Liver (tissue), 9 donors: ENCODE results near the gene CHAC1. TPM values are rescaled to one million over a fixed set of nuclear protein-coding genes. Genes with fewer than 3 reads are reported as not detected.

Source experiments
- DNase-seq: peaks from one replicate; pipeline ENCODE4 v3.0.0-alpha.2; 2017; ENCODE audit warnings: low spot score
- H3K27ac ChIP-seq, 2 donors: one replicate each; pipeline ENCODE4 v1.7.0; 2013; ENCODE audit warnings: inconsistent platforms in 2 of 2, low read length in 2 of 2, control low read depth in 1 of 2, low read depth in 1 of 2, mild to moderate bottlenecking in 1 of 2
- H3K27me3 ChIP-seq, 4 donors: one replicate each; pipeline versions ENCODE4 v1.6.1 to v1.7.0; 2013; ENCODE audit warnings: low read length in 3 of 4, inconsistent platforms in 1 of 4, mild to moderate bottlenecking in 1 of 4, moderate library complexity in 1 of 4; ENCODE audit not compliant: control insufficient read depth in 4 of 4, insufficient read depth in 4 of 4
- H3K36me3 ChIP-seq, 4 donors: one replicate each; pipeline versions ENCODE4 v1.6.1 to v1.7.0; 2013; ENCODE audit warnings: low read length in 3 of 4, mild to moderate bottlenecking in 3 of 4, low read depth in 1 of 4, moderate library complexity in 1 of 4; ENCODE audit not compliant: control insufficient read depth in 4 of 4, insufficient read depth in 3 of 4
- H3K4me1 ChIP-seq, 4 donors: one replicate each; pipeline versions ENCODE4 v1.6.1 to v1.7.0; 2013; ENCODE audit warnings: low read length in 3 of 4, mild to moderate bottlenecking in 3 of 4, moderate library complexity in 1 of 4; ENCODE audit not compliant: control insufficient read depth in 4 of 4, insufficient read depth in 4 of 4
- H3K4me3 ChIP-seq, 3 donors: one replicate each; pipeline versions ENCODE4 v1.6.1 to v1.7.0; 2013; ENCODE audit warnings: low read length in 3 of 3, control low read depth in 1 of 3, low read depth in 1 of 3, mild to moderate bottlenecking in 1 of 3
- H3K9ac ChIP-seq, 2 donors: one replicate each; pipeline ENCODE4 v1.7.0; 2013; ENCODE audit warnings: low read length in 2 of 2, mild to moderate bottlenecking in 2 of 2, moderate library complexity in 2 of 2, control low read depth in 1 of 2, low read depth in 1 of 2
- H3K9me3 ChIP-seq, 4 donors: one replicate each; pipeline versions ENCODE4 v1.6.1 to v1.7.0; 2013; ENCODE audit warnings: low read length in 3 of 4; ENCODE audit not compliant: control insufficient read depth in 4 of 4
- CTCF ChIP-seq: fragments of 150-350 bp; IDR thresholded peaks from 2 replicates; pipeline ENCODE4 v1.5.1; 2017; ENCODE audit warnings: improper control_type of control experiment, low read depth, low read length; ENCODE audit not compliant: missing input control
- EGR1 ChIP-seq, 2 donors: IDR thresholded peaks; 2 replicates each; pipeline ENCODE4 v1.6.1; 2016 to 2018; ENCODE audit warnings: antibody characterized with exemption in 2 of 2, low read depth in 2 of 2
- FOXA1 ChIP-seq: IDR thresholded peaks from 2 replicates; pipeline ENCODE4 v1.6.1; 2016; ENCODE audit warnings: antibody characterized with exemption
- FOXA2 ChIP-seq: IDR thresholded peaks from 2 replicates; pipeline ENCODE4 v1.6.1; 2016; ENCODE audit warnings: antibody characterized with exemption
- GABPA ChIP-seq, 2 donors: IDR thresholded peaks in 1 of 2; conservative IDR thresholded peaks in 1 of 2; 2 replicates each; pipeline ENCODE4 v1.6.1; 2016; ENCODE audit warnings: antibody characterized with exemption in 2 of 2, mild to moderate bottlenecking in 1 of 2, moderate library complexity in 1 of 2
- HNF4A ChIP-seq, 2 donors: conservative IDR thresholded peaks; 2 replicates each; pipeline ENCODE4 v1.6.1; 2016; ENCODE audit warnings: antibody characterized with exemption in 2 of 2, mild to moderate bottlenecking in 2 of 2
- HNF4G ChIP-seq: IDR thresholded peaks from 2 replicates; pipeline ENCODE4 v1.6.1; 2016; ENCODE audit warnings: antibody characterized with exemption
- JUND ChIP-seq, 2 donors: IDR thresholded peaks; 2 replicates each; pipeline ENCODE4 v1.6.1; 2016; ENCODE audit warnings: antibody characterized with exemption in 2 of 2
- NR2F2 ChIP-seq: IDR thresholded peaks from 2 replicates; pipeline ENCODE4 v1.6.1; 2016; ENCODE audit warnings: antibody characterized with exemption
- RAD21 ChIP-seq, 2 donors: IDR thresholded peaks; 2 replicates each; pipeline ENCODE4 v1.6.1; 2016; ENCODE audit warnings: antibody characterized with exemption in 2 of 2, mild to moderate bottlenecking in 2 of 2
- RXRA ChIP-seq, 2 donors: IDR thresholded peaks; 2 replicates each; pipeline ENCODE4 v1.6.1; 2017 to 2018; ENCODE audit warnings: antibody characterized with exemption in 2 of 2, mild to moderate bottlenecking in 1 of 2
- SP1 ChIP-seq: IDR thresholded peaks from 2 replicates; pipeline ENCODE4 v1.6.1; 2018; ENCODE audit warnings: antibody characterized with exemption, mild to moderate bottlenecking
- TAF1 ChIP-seq: conservative IDR thresholded peaks from 2 replicates; pipeline ENCODE4 v1.6.1; 2016; ENCODE audit warnings: antibody characterized with exemption, mild to moderate bottlenecking
- YY1 ChIP-seq: IDR thresholded peaks from 2 replicates; pipeline ENCODE4 v1.6.1; 2016; ENCODE audit warnings: antibody characterized with exemption, mild to moderate bottlenecking
- WGBS: extraction: QIAGEN DNeasy Blood & Tissue Kit; methylation state at CpG from one replicate; pipeline ENCODE4 v1.1.7; 2013; 5-methylcytosine and 5-hydroxymethylcytosine counted together
- polyA plus RNA-seq, 2 donors: library from polyadenylated mRNA; stranded (reverse) in 1 of 2; unstranded in 1 of 2; fragments of 200-250 nt in 1 of 2; fragments of >200 nt in 1 of 2; fragmentation: Nextera tagmentation in 1 of 2; extraction: Ambion mirVana in 1 of 2; gene quantifications; one replicate each; pipeline versions ENCODE4 v1.2.1 to v1.2.3, GENCODE V29; 2013 to 2015
- total RNA-seq, 2 donors: library from RNA; depleted of rRNA; stranded (reverse); fragments of >200 nt; gene quantifications; one replicate each; pipeline ENCODE4 v1.2.3, GENCODE V29; 2014
- TF ChIP-seq, protein P1 (sequence below): IDR thresholded peaks from 2 replicates; pipeline ENCODE4 v1.6.1; 2016; ENCODE audit warnings: antibody characterized with exemption
- TF ChIP-seq, protein P2 (sequence below): IDR thresholded peaks from 2 replicates; pipeline ENCODE4 v1.6.1; 2016; ENCODE audit warnings: antibody characterized with exemption, mild to moderate bottlenecking
- TF ChIP-seq, protein P3 (sequence below): IDR thresholded peaks from 2 replicates; pipeline ENCODE4 v1.6.1; 2016; ENCODE audit warnings: antibody characterized with exemption
- TF ChIP-seq, protein P4 (sequence below): IDR thresholded peaks from 2 replicates; pipeline ENCODE4 v1.6.1; 2016; ENCODE audit warnings: antibody characterized with exemption
- donor health status: healthy.
- donor health status: healthy.
- donor health status: healthy.
- donor health status: healthy.
- donor health status: healthy.

The CHAC1 gene
- total and polyA plus RNA-seq, 4 donors, result 0.19 to 3.5 (median 1.1) TPM

- peak overlapping the region in 1 of 2 donors; percentile 8 for H3K9ac ChIP-seq
Observed at GRCh38 chr15:40936709-40937666, 16.3 kb upstream of the CHAC1 start.

More at GRCh38 chr15:40936709-40937666, 16.3 kb upstream of the CHAC1 start:
- no peak overlapping the region for H3K4me3 ChIP-seq
- H3K4me1 ChIP-seq, result peaks cover 18 to 54% (median 41%) of the 10 kb centered on the region in 4 donors
- no peaks in the 10 kb centered on the region for H3K9me3 ChIP-seq
- WGBS, result 61% methylated on average over 15 of the region's 15 CpGs
- no peaks in the 10 kb centered on the region for H3K27me3 ChIP-seq
- H3K27ac ChIP-seq, result peak overlapping the region; percentile 48 to 53
- TF ChIP-seq HNF4A (conservative IDR thresholded peaks at IDR 0.05) (peak; percentile 93 to 98), RXRA (IDR thresholded peaks at IDR 0.05) (peak; percentile 62 to 70), YY1 (no peak), FOXA2 (no peak), RAD21 (IDR thresholded peaks at IDR 0.05) (peak in 1 of 2 donors; percentile 44), FOXA1 (no peak), NR2F2 (no peak), CTCF (no peak), SP1 (peak; percentile 96), GABPA (IDR thresholded peaks at IDR 0.05 in 1 of 2, conservative IDR thresholded peaks at IDR 0.05 in 1 of 2) (peak in 1 of 2 donors; percentile 12), EGR1 (IDR thresholded peaks at IDR 0.05; ENCODE audit: low read depth in 2 of 2) (no peak), TAF1 (no peak), JUND (IDR thresholded peaks at IDR 0.05) (peak in 1 of 2 donors; percentile 38), HNF4G (peak; percentile 89)
- TF ChIP-seq, protein P1, sequence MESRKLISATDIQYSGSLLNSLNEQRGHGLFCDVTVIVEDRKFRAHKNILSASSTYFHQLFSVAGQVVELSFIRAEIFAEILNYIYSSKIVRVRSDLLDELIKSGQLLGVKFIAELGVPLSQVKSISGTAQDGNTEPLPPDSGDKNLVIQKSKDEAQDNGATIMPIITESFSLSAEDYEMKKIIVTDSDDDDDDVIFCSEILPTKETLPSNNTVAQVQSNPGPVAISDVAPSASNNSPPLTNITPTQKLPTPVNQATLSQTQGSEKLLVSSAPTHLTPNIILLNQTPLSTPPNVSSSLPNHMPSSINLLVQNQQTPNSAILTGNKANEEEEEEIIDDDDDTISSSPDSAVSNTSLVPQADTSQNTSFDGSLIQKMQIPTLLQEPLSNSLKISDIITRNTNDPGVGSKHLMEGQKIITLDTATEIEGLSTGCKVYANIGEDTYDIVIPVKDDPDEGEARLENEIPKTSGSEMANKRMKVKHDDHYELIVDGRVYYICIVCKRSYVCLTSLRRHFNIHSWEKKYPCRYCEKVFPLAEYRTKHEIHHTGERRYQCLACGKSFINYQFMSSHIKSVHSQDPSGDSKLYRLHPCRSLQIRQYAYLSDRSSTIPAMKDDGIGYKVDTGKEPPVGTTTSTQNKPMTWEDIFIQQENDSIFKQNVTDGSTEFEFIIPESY, result no peak
- TF ChIP-seq, protein P2, sequence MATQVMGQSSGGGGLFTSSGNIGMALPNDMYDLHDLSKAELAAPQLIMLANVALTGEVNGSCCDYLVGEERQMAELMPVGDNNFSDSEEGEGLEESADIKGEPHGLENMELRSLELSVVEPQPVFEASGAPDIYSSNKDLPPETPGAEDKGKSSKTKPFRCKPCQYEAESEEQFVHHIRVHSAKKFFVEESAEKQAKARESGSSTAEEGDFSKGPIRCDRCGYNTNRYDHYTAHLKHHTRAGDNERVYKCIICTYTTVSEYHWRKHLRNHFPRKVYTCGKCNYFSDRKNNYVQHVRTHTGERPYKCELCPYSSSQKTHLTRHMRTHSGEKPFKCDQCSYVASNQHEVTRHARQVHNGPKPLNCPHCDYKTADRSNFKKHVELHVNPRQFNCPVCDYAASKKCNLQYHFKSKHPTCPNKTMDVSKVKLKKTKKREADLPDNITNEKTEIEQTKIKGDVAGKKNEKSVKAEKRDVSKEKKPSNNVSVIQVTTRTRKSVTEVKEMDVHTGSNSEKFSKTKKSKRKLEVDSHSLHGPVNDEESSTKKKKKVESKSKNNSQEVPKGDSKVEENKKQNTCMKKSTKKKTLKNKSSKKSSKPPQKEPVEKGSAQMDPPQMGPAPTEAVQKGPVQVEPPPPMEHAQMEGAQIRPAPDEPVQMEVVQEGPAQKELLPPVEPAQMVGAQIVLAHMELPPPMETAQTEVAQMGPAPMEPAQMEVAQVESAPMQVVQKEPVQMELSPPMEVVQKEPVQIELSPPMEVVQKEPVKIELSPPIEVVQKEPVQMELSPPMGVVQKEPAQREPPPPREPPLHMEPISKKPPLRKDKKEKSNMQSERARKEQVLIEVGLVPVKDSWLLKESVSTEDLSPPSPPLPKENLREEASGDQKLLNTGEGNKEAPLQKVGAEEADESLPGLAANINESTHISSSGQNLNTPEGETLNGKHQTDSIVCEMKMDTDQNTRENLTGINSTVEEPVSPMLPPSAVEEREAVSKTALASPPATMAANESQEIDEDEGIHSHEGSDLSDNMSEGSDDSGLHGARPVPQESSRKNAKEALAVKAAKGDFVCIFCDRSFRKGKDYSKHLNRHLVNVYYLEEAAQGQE, result no peak
- TF ChIP-seq, protein P3, sequence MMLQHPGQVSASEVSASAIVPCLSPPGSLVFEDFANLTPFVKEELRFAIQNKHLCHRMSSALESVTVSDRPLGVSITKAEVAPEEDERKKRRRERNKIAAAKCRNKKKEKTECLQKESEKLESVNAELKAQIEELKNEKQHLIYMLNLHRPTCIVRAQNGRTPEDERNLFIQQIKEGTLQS, result no peak
- TF ChIP-seq, protein P4, sequence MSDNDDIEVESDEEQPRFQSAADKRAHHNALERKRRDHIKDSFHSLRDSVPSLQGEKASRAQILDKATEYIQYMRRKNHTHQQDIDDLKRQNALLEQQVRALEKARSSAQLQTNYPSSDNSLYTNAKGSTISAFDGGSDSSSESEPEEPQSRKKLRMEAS, result peak; percentile 55
- no peak for DNase-seq
- no peaks in the 10 kb centered on the region for H3K36me3 ChIP-seq
